Immature natural killer cell (primary cell): ENCODE measurements around the gene CALML5. TPM values are rescaled to one million over a fixed set of nuclear protein-coding genes. Genes with fewer than 3 reads are reported as not detected.

Experiments
- DNase-seq, 3 donors: peaks; one replicate each; pipeline ENCODE4 v3.0.0; 2022; ENCODE audit warnings: mixed read lengths in 1 of 3
- H3K27ac Mint-ChIP-seq, 6 donors: one replicate each; pipeline ENCODE4 v1.8.0; 2020; ENCODE audit warnings: mixed read lengths in 6 of 6, mild to moderate bottlenecking in 5 of 6, inconsistent platforms in 4 of 6, moderate library complexity in 3 of 6
- H3K27me3 Mint-ChIP-seq, 3 donors: one replicate each; pipeline ENCODE4 v1.8.0; 2020 to 2021; ENCODE audit warnings: low read depth in 3 of 3, mild to moderate bottlenecking in 3 of 3, mixed read lengths in 3 of 3, moderate library complexity in 3 of 3, inconsistent platforms in 1 of 3
- H3K36me3 Mint-ChIP-seq, 3 donors: one replicate each; pipeline ENCODE4 v1.8.0; 2020; ENCODE audit warnings: mixed read lengths in 3 of 3, inconsistent platforms in 2 of 3, mild to moderate bottlenecking in 2 of 3
- H3K4me1 Mint-ChIP-seq, 2 donors: one replicate each; pipeline ENCODE4 v1.8.0; 2020; ENCODE audit warnings: inconsistent platforms in 2 of 2, mild to moderate bottlenecking in 2 of 2, mixed read lengths in 2 of 2, moderate library complexity in 1 of 2
- H3K4me3 Mint-ChIP-seq, 5 donors: one replicate each; pipeline ENCODE4 v1.8.0; 2020; ENCODE audit warnings: mild to moderate bottlenecking in 5 of 5, mixed read lengths in 5 of 5, inconsistent platforms in 3 of 5, moderate library complexity in 3 of 5
- H3K9me3 Mint-ChIP-seq, 6 donors: one replicate each; pipeline ENCODE4 v1.8.0; 2020; ENCODE audit warnings: mild to moderate bottlenecking in 6 of 6, mixed read lengths in 6 of 6, inconsistent platforms in 4 of 6, moderate library complexity in 3 of 6
- polyA plus RNA-seq, 3 donors: library from polyadenylated mRNA; unstranded; fragments of 300-500 nt; fragmentation: Illumina TruSeq; gene quantifications; one replicate each; pipeline ENCODE4 v1.2.3, GENCODE V29; 2021

Gene CALML5
- polyA plus RNA-seq, 3 donors from 2014 or later: not detected

DNA sequence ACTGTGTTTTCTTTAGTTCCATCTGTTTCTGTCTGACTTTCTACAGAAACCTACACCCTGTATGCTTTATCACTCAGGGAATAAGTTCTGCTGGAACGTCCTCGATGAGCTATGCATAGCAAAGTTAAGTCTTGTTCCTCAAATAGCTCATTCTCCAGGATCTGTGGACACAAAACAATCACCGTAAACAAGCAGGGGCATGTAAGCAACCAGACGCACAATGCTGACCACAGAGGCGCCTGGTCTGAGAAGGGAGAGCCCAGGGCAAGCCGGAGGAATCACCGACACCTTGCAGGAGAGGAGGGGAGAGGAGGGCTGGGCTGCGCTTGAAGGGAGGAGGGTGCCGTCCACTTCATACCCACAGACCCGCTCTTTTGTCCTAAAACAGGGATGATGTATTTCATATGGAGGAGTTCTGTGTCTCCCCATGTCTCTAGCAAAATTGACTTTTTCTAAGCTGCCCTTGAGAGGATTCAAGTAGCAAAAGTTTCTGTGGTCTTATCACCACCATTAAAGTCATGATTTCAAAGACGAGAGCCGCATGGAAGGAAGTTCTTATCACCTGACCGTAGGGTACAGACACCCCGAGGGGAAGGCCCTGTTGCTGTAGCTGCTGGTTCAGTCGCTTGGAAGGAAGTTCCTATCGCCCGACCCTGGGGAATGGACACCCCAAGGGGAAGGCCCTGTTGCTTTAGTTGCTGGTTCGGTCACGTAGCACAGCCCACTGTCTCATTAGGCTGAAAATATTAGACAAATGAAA lies 39.7 kb upstream of the CALML5 start:
- DNase-seq: no peak
- Mint-ChIP-seq H3K4me3 (no peak overlapping the region), H3K4me1 (no peaks in the 10 kb centered on the region), H3K27ac (peak overlapping the region in 1 of 6 donors; percentile 56), H3K36me3 (peaks cover 0 to 4% (median 4%) of the 10 kb centered on the region in 3 donors), H3K9me3 (peaks cover 2 to 10% (median 6%) of the 10 kb centered on the region in 6 donors), H3K27me3 (peaks cover 2 to 10% (median 7%) of the 10 kb centered on the region in 3 donors)

DNA sequence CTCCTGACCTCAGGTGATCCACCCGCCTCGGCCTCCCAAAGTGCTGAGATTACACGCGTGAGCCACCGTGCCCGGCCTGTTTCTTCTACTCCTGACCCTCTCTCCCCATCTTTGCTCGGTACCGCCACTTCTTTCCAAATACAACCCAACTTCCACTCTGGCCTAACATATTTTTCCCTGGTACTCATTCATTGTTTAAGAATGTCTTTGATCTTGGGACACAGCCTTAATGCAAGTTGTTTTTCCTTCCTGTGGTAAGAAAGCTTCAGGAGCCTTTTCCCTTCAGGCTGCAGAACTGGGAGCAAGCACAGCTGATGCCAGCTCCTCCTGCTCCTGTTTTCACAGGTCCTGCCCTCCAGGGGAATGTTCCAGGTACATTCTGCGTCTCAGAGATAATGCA lies 39.1 kb upstream of the CALML5 start:
- H3K4me1 Mint-ChIP-seq: no peaks in the 10 kb centered on the region
- DNase-seq: no peak
- peaks cover 0 to 4% (median 4%) of the 10 kb centered on the region in 3 donors for H3K36me3 Mint-ChIP-seq
- H3K4me3 Mint-ChIP-seq: no peak overlapping the region
- peaks cover 2 to 8% (median 7%) of the 10 kb centered on the region in 3 donors for H3K27me3 Mint-ChIP-seq
- peaks cover 2 to 7% (median 5%) of the 10 kb centered on the region in 6 donors for H3K9me3 Mint-ChIP-seq
- peak overlapping the region in 1 of 6 donors; percentile 56 for H3K27ac Mint-ChIP-seq

DNA sequence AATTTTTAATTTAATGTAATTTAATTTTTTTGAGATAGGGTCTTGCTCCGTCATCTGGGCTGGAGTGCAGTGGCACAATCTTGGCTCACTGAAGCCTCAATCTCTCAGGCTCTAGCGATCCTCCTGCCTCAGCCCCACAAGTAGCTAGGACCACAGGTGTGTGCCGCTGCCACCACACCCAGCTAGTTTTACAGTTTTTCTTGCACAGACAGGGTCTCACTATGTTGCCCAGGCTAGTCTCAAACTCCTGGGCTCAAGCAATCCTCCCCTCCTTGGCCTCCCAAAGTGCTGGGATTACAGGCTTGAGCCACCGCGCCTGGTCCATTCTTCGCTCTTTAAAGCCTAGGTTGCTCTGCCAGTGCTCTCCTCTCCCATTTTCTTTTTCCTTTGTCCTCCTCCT lies 38.3 kb upstream of the CALML5 start:
- peaks cover 2 to 7% (median 5%) of the 10 kb centered on the region in 6 donors for H3K9me3 Mint-ChIP-seq
- H3K27ac Mint-ChIP-seq: no peak overlapping the region
- H3K36me3 Mint-ChIP-seq: peaks cover 0 to 4% (median 4%) of the 10 kb centered on the region in 3 donors
- DNase-seq: no peak
- H3K4me3 Mint-ChIP-seq: no peak overlapping the region
- peaks cover 2 to 8% (median 7%) of the 10 kb centered on the region in 3 donors for H3K27me3 Mint-ChIP-seq
- no peaks in the 10 kb centered on the region for H3K4me1 Mint-ChIP-seq

DNA sequence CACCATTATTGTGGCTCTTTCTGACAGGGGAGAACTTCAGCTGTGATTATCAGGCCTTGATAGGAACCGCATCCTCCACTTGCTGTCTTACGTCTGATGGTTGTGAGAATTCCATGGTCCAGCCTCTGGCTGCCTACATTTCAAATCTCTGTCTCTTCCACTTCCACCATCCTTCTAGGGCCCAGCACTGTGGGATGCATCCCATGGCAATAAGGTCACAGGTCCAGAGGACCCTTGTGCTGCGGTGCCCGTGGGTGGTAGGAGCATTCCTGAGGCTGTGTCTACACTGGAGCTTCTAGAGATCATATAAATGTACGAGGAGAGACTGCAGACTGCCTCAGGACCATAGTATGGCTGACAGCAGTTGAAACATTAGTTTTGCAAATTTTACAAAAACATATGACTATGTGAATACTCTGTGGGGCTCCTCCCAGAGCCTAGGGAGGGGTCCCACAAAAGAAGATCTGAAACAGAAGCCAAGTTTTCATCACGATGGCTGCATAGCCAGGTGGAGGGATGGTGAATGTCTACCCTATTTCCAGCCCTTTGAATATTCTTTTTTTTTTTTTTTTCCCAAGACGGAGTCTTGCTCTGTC lies 37.2 kb upstream of the CALML5 start:
- H3K27ac Mint-ChIP-seq: no peak overlapping the region

DNA sequence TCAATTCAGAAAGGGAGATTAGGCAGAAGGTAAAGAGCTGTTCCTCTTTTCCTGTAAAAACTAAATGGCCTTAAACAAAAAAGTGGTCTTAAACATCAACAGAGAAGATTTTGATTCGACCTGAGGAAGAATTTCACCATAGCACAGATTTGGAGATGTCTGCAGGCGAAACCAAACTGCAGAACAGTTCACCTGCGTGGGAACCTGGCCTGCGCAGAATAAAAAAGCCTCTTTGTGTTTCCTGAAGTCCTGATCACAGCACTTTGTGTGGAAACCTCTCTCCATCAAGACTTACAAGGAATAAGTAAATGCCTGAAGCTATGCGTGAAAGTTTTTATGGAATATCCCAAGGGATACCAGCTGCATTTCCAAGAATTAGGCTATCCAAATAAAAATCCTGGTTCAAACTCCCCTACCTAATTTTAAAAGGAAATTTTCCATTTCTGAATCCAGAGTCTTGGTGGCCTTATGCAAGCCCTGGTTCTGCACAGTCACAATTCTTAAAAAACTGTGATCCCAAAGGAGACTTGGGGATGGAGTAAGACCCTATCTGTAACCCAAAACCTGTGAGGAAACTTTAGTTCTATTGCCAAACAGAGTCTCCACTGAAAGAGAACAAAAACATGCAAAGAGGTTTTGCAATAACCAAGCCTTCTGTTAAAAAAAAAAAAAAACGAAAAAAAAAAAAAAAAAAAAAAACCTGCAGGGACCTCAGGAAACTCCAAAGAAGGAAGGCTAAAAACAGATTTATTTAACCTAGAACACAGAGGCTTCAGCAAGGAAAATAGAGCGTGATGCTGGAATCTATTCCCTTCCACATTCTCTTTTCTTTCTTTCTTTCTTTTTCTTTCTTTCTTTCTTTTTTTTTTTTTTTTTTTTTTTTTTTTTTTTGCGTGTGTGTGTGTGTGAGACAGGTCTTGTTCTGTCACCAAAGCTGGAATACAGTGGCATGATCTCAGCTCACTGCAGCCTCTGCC lies 35.8 kb upstream of the CALML5 start:
- Mint-ChIP-seq H3K27ac (no peak overlapping the region), H3K4me3 (no peak overlapping the region)
- DNase-seq: no peak

More for the DNA sequence above, 37.2 kb upstream of the CALML5 start:
- peaks cover 0 to 8% (median 5%) of the 10 kb centered on the region in 3 donors for H3K27me3 Mint-ChIP-seq
- no peak overlapping the region for H3K4me3 Mint-ChIP-seq
- no peak for DNase-seq
- H3K9me3 Mint-ChIP-seq: peaks cover 0 to 2% (median 0%) of the 10 kb centered on the region in 6 donors
- H3K4me1 Mint-ChIP-seq: no peaks in the 10 kb centered on the region
- H3K36me3 Mint-ChIP-seq: peaks cover 0 to 4% (median 0%) of the 10 kb centered on the region in 3 donors

DNA sequence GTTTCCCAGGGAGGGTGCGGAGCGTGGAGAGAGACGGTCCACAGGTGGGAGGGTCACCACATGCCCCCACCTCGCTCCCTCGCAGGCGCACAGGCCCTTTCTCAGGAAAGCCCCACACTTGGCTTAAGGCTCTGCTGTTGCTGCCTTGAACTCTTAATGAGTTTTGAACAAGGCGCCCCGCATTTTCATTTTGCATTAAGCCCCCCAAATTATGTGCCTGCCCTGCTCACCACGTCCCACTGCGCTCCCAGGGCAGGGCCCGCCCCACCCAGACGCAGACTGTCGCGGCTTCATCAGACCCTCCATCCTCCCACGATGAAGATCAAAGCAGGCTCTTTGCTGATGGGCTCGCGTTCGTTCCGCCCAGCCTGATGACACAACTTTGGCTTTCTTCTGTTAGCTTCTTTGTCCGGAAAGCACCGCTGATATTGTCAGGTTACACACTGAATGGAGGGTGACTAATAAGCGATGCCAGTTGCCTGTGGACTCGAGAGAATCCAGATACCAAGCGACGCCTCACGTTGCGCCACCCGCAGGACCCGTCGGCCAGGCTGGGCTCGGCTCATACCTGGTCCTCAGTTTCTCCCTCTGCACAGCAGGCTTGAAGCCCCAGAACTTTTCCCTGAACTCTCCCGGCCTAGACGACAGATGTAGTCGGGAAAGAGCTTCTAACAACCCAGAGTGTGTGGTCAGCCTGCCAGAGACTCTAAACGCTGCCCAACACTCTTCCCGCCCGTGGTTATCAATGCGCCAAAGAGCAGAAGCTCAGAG lies 34.9 kb upstream of the CALML5 start:
- Mint-ChIP-seq H3K4me1 (no peaks in the 10 kb centered on the region), H3K27me3 (peaks cover 0 to 4% (median 2%) of the 10 kb centered on the region in 3 donors), H3K4me3 (no peak overlapping the region), H3K36me3 (peaks cover 0 to 4% (median 0%) of the 10 kb centered on the region in 3 donors), H3K27ac (no peak overlapping the region), H3K9me3 (no peaks in the 10 kb centered on the region)
- no peak for DNase-seq

More for the DNA sequence above, 35.8 kb upstream of the CALML5 start:
- peaks cover 0 to 2% (median 0%) of the 10 kb centered on the region in 6 donors for H3K9me3 Mint-ChIP-seq
- H3K36me3 Mint-ChIP-seq: peaks cover 0 to 4% (median 0%) of the 10 kb centered on the region in 3 donors
- H3K4me1 Mint-ChIP-seq: no peaks in the 10 kb centered on the region
- peaks cover 0 to 4% (median 2%) of the 10 kb centered on the region in 3 donors for H3K27me3 Mint-ChIP-seq

DNA sequence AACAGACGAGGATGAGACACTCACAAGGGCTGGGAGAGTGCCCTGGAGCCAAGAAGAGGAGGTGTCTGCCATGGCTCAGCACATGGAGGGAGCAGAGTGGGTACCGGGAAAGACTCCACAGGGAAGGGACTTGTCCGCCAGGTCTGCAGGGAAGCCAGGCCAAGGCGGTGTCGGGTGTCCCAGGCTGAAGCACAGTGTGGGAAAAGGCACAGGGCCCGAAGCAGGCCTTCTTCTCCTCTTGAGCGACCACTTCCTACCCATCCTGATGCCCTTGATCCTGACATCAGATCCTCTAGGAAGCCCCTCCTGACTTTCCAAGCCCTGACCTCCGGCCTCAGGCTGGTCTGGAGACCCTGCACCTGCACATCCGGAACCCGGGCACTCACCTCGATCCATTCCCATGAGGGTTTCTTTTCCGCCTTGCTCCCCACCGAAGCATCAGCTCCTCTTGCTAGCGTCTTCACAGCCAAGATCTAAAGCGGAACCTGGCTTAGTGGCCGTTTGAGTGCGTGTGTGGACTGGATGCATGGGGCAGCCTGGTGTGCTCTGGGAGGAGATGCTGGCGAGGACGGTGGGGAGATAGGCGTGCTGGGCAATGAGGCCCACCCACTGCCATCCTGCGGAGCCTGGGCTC lies 33.8 kb upstream of the CALML5 start:
- peaks cover 2 to 9% (median 3%) of the 10 kb centered on the region in 3 donors for H3K27me3 Mint-ChIP-seq
- H3K27ac Mint-ChIP-seq: no peak overlapping the region
- DNase-seq: no peak
- H3K4me3 Mint-ChIP-seq: no peak overlapping the region
- H3K9me3 Mint-ChIP-seq: no peaks in the 10 kb centered on the region
- peaks cover 0 to 4% (median 0%) of the 10 kb centered on the region in 3 donors for H3K36me3 Mint-ChIP-seq
- H3K4me1 Mint-ChIP-seq: no peaks in the 10 kb centered on the region

DNA sequence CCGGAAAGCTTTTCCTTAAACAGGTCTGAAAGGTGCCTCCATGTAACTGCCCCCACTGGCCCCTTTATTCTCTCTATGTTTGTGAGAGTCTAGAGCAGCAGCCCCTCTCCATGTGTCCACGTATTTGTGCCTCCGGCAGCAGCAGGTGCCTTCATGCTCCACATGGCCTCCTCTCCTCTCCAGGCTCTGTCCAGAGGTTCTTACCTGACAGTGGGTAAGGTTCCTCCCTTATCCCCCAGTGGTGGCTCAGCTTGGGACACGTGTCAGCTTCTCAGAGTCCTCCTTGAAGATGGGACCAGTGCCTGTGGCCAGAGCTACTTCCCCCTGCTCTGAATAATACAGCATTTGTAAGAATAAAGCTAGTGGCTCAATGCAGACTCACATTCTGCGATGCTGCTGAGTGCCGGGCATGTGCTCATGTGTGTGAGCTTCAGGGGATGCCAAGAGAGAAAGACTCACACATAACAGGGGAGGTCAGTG lies 33.3 kb upstream of the CALML5 start:
- Mint-ChIP-seq H3K4me1 (no peaks in the 10 kb centered on the region), H3K27ac (no peak overlapping the region), H3K4me3 (no peak overlapping the region), H3K9me3 (no peaks in the 10 kb centered on the region), H3K27me3 (peaks cover 0 to 9% (median 3%) of the 10 kb centered on the region in 3 donors), H3K36me3 (no peaks in the 10 kb centered on the region)
- no peak for DNase-seq

DNA sequence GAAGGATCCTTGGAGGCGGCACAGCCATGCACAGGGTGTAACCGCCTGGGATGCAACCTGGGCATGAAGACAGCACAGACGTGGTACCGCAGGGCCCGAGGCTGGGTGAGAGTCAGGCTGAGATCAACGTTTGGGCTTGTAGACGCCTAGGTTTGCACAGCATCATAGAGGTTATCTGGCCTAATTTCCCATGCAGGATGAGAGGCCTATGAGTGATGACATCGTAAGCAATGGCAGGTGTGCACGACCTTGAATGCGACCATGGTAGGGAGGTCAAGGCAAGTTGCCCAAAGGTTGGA lies 32.9 kb upstream of the CALML5 start:
- H3K4me1 Mint-ChIP-seq: no peaks in the 10 kb centered on the region
- H3K9me3 Mint-ChIP-seq: no peaks in the 10 kb centered on the region
- DNase-seq: no peak
- H3K36me3 Mint-ChIP-seq: no peaks in the 10 kb centered on the region
- H3K27me3 Mint-ChIP-seq: peaks cover 0 to 9% (median 3%) of the 10 kb centered on the region in 3 donors
- H3K4me3 Mint-ChIP-seq: no peak overlapping the region
- no peak overlapping the region for H3K27ac Mint-ChIP-seq

DNA sequence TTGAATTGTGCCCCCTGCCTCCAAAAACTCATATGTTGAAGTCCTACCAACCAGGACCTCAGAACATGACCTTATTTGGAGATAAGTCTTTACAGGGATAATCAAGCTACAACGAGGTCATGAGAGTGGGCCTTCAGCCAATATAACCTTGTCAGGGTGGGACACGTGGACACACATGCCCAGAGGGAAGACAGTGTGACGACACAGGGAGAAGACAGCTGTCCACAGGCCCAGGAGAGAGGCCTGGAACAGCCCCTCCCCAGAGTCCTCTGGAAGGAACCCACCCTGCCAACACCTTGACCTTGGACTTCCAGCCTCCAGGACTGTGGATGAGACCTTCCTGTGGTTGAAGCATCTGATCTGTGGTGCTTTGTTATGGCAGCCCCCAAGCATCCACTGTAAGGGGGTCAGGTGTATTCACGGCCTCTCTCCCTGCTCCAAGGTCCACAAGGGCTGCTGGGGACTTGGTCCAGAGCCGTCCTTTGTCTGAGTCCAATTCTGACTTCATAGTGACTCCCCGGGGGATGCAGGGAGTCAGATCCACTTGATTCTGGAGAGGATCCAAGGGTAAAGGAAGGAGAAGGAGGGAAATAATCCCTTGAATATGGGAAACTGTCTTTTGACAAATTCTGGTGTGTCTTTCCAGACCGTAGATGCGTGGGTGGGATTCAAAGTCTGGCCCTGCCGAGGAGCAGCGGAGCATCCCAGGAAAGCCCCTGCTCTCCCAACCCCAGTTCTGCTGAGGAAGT lies 32.4 kb upstream of the CALML5 start:
- no peak for DNase-seq
- no peak overlapping the region for H3K27ac Mint-ChIP-seq
- H3K4me3 Mint-ChIP-seq: no peak overlapping the region
- H3K27me3 Mint-ChIP-seq: peaks cover 0 to 9% (median 3%) of the 10 kb centered on the region in 3 donors
- no peaks in the 10 kb centered on the region for H3K9me3 Mint-ChIP-seq
- H3K36me3 Mint-ChIP-seq: no peaks in the 10 kb centered on the region
- no peaks in the 10 kb centered on the region for H3K4me1 Mint-ChIP-seq

DNA sequence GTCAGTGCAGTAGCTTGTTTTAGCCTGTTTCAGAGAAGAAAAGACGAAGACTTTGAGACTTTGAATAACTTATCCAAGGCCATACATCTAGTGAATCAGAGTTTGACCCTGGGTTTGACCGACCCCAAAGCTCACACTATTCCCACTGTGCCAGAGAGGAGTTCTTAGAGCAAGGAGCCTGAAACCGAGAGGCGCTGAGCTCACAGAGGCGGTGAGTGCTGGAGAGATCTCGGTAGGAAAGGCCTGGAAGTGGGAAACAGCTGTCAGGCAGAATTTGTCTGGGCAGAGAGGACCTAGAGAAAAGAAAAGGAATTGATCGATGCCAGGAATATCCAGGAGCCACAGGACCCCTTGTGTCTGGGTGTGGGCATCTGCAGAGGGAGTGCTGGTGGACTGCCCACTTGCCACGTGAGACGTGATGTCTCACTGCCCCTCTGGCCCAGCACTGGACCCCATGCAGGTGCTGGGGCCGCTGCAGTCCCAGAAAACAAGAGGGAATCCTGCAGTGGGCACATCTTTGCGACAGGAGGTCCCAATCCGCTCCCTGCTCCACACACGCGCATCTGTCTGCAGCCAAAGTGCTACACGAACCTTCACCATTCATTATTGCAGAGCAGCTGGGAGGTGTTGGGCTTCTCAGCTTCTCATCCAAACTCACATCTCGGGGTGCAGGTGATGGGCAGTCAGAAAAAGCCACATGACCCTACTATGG lies 31.6 kb upstream of the CALML5 start:
- no peak for DNase-seq
- H3K9me3 Mint-ChIP-seq: no peaks in the 10 kb centered on the region
- H3K4me3 Mint-ChIP-seq: no peak overlapping the region
- peaks cover 0 to 9% (median 3%) of the 10 kb centered on the region in 3 donors for H3K27me3 Mint-ChIP-seq
- H3K27ac Mint-ChIP-seq: no peak overlapping the region
- no peaks in the 10 kb centered on the region for H3K4me1 Mint-ChIP-seq
- no peaks in the 10 kb centered on the region for H3K36me3 Mint-ChIP-seq

DNA sequence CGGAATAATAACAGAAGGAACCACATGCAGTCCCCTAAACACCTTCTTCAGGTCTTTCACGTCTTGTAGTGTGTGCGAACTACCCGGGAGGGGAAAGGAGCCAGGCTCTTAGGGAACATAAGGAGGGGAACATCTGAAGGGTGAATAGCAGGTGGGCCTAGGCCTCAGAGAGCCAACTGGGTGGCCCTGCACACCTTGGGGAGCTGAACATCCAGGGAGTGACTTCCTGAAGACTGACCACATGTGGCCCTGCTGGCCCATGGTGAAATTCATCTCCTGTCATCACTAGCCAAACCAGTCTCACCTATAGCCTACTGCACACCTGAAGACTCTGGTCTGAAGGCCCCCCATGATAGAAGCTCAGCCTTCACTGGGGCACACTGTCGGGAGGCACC lies 31.0 kb upstream of the CALML5 start:
- no peak overlapping the region for H3K27ac Mint-ChIP-seq
- H3K4me1 Mint-ChIP-seq: no peaks in the 10 kb centered on the region
- no peaks in the 10 kb centered on the region for H3K9me3 Mint-ChIP-seq
- no peaks in the 10 kb centered on the region for H3K36me3 Mint-ChIP-seq
- no peak for DNase-seq
- no peak overlapping the region for H3K4me3 Mint-ChIP-seq
- H3K27me3 Mint-ChIP-seq: peaks cover 0 to 9% (median 3%) of the 10 kb centered on the region in 3 donors
